ENCODE data around the gene FAR2.
A peak's percentile ranks its signal among the peaks of the same experiment; 100 is the strongest.

Gene FAR2

GRCh38 chr12:29155079-29155478 is 6.0 kb downstream of the FAR2 start (continued):
- TF ChIP-seq ZNF529 (tag by site-specific recombination; IDR thresholded peaks at IDR 0.05; ENCODE audit: insufficient replicate concordance) (no peak), ZNF114 (tag by site-specific recombination; IDR thresholded peaks at IDR 0.05) (no peak), ZNF37A (tag by site-specific recombination; IDR thresholded peaks at IDR 0.05) (no peak), ZFHX2 (tag by site-specific recombination; conservative IDR thresholded peaks at IDR 0.05) (no peak), ZNF398 (tag by site-specific recombination; IDR thresholded peaks at IDR 0.05) (no peak), ZNF639 (tag by site-specific recombination; IDR thresholded peaks at IDR 0.05) (no peak), ZNF660 (tag by site-specific recombination; IDR thresholded peaks at IDR 0.05) (0 out of 2 replicates have a peak, but pooled peaks have one; percentile 16), ZNF473 (tag by site-specific recombination; IDR thresholded peaks at IDR 0.05) (no peak), ZNF677 (tag by site-specific recombination; IDR thresholded peaks at IDR 0.05) (no peak), HOXA7 (CRISPR knock-in tag; IDR thresholded peaks at IDR 0.05; ENCODE audit: borderline replicate concordance) (no peak), ZNF621 (tag by site-specific recombination; IDR thresholded peaks at IDR 0.05) (no peak), SP3 (tag by site-specific recombination; IDR thresholded peaks at IDR 0.05) (no peak), KLF10 (tag by site-specific recombination; IDR thresholded peaks at IDR 0.05) (no peak), WT1 (tag by site-specific recombination; IDR thresholded peaks at IDR 0.05) (no peak), TRIM28 (IDR thresholded peaks at IDR 0.05; ENCODE audit: borderline replicate concordance, low read length) (peak; percentile 76; the same call in 1 of the 2 replicates), ZBTB44 (tag by site-specific recombination; IDR thresholded peaks at IDR 0.05) (peak; percentile 95), REST (tag by site-specific recombination; IDR thresholded peaks at IDR 0.05) (no peak), TCF7L2 (IDR thresholded peaks at IDR 0.05; ENCODE audit: borderline replicate concordance, low read depth, low read length) (no peak), ZNF221 (tag by site-specific recombination; IDR thresholded peaks at IDR 0.05; ENCODE audit: borderline replicate concordance) (no peak), ZFP69B (tag by site-specific recombination; IDR thresholded peaks at IDR 0.05) (no peak), ZSCAN16 (tag by site-specific recombination; IDR thresholded peaks at IDR 0.05) (no peak), ZNF433 (tag by site-specific recombination; IDR thresholded peaks at IDR 0.05; ENCODE audit: low read depth) (no peak), ZSCAN5A (tag by site-specific recombination; IDR thresholded peaks at IDR 0.05) (no peak), ZNF175 (tag by site-specific recombination; IDR thresholded peaks at IDR 0.05) (no peak), TSHZ1 (tag by site-specific recombination; IDR thresholded peaks at IDR 0.05; ENCODE audit: borderline replicate concordance) (no peak), ZNF514 (tag by site-specific recombination; IDR thresholded peaks at IDR 0.05) (no peak), ZNF623 (tag by site-specific recombination; IDR thresholded peaks at IDR 0.05) (no peak)
